GM19043 (cell line): ENCODE data around the gene RPS6KB1.
"Not testable (repeated sequence)": the region's sequence is repeated elsewhere in the genome, so short reads cannot be mapped to it uniquely, and the experiment has no call there.

Source experiments
- ATAC-seq: cut with Tn5 transposase; IDR thresholded peaks from one replicate; pipeline ENCODE4 v1.9.1; 2021; ENCODE audit warnings: low read depth; ENCODE audit not compliant: unreplicated experiment

The RPS6KB1 gene

DNA sequence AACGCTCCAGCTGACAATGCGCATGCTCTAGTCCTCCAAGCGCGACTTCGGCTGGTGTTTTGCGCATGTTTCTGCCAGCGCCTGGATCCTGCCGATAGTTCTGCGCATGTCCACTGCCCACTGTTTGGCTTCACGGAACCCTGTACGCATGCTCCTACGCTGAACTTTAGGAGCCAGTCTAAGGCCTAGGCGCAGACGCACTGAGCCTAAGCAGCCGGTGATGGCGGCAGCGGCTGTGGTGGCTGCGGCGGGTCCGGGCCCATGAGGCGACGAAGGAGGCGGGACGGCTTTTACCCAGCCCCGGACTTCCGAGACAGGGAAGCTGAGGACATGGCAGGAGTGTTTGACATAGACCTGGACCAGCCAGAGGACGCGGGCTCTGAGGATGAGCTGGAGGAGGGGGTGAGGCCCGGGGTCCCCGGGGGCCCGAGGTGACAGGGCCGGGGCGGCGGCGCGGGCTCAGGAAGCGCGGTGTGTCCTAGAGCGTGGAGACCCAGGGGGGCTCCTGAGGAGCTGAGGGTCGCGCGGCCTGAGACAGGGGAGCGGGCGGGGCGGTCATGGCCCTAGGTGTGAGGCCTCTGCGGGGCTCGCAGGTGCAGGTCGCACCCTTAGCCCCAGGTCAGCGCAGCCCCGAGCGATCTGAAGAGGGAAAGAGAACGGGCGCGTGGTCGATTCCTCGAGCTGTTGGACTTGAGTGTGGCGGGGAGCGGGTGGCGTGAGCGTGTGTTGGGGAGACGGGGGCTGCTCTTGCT is at the start of gene RPS6KB1, which contains the start of gene TUBD1:
Gene RPS6KB1 (plus strand): TSS at position 198 of the 752 bp plus-strand sequence. CDS start 64 bp downstream, at position 262.
Gene TUBD1 (minus strand): TSS at position 20 of the 752 bp plus-strand sequence. CDS start 1,941 bp downstream, outside the sequence.
- peak; percentile 94 for ATAC-seq

- ATAC-seq, result no peak
Observed at GRCh38 chr17:59844884-59845594, 47.9 kb upstream of the RPS6KB1 start.

DNA sequence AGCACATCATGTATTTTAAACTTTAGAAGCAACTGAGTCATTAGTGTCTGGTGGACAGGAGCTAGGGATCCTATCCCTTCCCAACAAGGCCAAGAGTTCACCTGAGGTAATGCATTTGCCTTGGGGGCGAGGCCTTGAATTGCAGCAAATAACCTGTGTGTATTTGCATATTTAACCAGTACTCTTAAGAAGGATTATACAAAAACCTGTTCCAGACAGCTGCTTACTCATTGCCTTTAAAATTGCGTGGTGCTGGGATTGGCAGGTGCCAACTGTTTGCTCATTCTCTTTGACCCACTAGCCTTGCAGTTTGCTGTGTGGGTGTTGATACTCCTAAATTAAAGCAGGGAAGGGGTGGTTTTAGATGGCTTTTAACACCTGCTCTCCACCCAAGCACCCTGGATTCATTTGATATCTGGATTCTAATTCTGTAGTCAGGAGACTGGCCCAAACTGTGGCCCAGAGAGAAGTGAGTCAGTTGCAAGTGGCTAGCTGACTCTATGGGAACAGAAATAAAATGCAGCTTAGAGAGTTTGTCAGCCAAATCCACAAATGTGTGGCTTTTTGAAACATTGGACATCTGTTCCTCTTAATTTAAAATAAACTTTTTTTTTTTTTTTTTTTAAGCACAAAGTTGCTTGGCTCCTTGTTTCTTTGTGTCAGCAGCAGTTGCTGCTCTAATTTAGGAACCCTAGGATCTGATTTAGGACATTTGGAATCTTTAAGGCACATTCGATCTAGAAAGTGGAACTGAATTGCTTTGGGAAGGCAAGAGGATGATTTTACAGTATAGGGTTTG is 47.1 kb upstream of the RPS6KB1 start:
- ATAC-seq, result no peak

GRCh38 chr17:59846394-59847165 is 46.3 kb upstream of the RPS6KB1 start:
- ATAC-seq, result peak; percentile 36

- no peak for ATAC-seq
Observed at GRCh38 chr17:59848385-59848668, 44.6 kb upstream of the RPS6KB1 start.

DNA sequence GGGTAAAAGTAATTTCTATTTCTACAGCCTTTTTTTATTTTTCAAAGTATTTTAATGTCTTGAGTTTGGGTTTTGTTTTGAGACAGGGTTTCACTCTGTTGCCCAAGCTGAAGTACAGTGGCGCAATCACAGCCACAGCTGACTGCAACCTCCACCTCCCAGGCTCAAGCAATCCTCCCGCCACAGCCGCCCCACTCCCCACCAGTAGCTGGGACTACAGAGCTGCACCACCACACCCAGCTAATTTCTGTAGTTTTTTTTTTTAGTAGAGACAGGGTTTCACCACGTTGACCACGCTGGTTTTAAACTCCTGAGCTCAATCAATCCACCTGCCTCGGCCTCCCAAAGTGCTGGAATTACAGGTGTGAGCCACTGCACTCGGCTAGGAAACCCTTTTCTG is 44.1 kb upstream of the RPS6KB1 start:
- no peak for ATAC-seq

DNA sequence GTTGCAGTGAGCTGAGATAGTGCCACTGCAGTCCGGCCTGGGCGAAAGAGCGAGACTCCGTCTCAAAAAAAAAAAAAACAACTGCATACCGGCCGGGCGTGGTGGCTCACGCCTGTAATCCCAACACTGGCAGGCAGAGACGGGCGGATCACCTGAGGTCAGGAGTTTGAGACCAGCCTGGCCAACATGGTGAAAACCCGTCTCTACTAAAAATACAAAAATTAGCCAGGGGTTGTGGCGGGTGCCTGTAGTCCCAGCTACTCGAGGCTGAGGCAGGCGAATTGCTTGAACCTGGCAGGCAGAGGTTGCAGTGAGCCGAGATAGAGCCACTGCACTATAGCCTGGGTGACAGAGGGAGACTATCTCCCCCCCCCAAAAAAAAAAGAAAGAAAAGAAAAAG is 42.6 kb upstream of the RPS6KB1 start:
- not testable (repeated sequence) for ATAC-seq

DNA sequence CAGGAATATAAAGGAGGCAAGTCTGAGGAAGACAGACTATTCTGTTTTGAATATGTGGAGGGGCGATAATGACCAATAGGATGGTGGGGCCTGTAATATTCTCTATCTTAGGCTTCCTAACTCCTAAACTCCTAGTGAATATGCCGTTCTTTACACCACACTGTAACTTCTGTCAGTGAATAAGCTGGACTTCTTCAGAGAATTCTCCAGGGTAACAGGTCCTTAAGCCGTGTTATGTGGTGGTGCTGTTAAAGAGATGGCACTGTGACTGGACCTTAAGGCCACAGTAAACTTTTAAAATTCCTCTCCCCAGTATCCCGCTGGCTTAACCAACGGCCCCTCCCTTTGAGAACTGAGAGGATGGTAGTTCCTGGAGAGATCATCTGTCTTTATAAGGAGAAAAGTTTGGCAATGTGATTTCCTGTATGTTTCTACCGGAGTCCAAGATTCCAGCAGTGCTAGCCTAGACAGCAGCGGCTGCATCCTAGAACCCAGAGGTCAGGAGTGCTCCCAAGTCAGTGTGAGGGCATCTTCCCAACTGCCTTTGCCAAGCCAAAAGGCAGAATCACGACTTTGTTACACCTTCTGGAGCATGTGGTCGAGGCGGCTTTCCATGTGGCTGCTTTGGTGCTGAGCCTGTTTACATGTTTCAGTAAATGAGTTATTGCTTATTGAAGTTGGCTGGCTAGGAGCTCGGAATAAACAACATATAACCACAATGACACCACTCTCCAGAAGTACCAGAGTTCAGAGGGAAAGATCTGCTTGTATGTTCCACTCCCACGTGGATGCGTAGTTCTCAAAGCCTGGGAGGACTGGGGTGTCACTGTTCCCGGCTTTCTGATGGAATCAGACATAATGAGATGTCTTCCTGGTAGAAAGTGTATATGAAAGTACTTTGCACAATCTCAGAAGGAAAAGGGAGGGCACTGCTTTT is 41.2 kb upstream of the RPS6KB1 start:
- no peak for ATAC-seq

GRCh38 chr17:59852847-59853167 is 40.1 kb upstream of the RPS6KB1 start:
- not testable (repeated sequence) for ATAC-seq

DNA sequence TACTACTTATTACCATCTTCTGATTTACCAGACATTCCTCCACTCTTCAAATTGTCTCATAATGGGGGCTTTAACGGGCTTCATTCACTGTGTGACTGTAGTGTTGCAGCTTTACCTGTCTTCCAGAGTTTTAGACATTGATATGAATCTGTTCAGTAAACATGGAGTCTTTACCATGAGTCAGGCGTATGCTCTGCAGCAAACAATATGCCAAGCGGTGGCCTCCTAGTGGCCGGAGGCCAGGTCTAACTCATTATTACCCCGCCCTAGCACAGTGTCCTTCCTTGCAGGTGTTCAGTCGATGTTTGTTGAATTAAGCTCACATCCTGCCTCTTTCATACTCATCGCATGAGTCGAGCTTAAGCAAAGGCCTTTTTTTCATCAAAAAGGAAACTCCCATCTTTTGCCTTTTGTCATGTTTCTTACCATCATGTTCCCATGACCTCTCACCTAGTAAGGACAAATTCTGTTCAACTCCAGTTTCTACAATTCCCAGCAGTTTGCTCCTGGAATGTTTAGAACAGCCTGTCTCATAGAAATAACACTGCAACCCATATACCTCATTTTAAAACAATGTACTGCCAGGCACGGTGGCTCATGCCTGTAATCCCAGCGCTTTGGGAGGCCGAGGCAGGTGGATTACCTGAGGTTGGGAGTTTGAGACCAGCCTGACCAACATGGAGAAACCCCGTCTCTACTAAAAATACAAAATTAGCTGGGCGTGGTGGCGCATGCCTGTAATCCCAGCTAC is 39.6 kb upstream of the RPS6KB1 start:
- peak; percentile 50 for ATAC-seq

DNA sequence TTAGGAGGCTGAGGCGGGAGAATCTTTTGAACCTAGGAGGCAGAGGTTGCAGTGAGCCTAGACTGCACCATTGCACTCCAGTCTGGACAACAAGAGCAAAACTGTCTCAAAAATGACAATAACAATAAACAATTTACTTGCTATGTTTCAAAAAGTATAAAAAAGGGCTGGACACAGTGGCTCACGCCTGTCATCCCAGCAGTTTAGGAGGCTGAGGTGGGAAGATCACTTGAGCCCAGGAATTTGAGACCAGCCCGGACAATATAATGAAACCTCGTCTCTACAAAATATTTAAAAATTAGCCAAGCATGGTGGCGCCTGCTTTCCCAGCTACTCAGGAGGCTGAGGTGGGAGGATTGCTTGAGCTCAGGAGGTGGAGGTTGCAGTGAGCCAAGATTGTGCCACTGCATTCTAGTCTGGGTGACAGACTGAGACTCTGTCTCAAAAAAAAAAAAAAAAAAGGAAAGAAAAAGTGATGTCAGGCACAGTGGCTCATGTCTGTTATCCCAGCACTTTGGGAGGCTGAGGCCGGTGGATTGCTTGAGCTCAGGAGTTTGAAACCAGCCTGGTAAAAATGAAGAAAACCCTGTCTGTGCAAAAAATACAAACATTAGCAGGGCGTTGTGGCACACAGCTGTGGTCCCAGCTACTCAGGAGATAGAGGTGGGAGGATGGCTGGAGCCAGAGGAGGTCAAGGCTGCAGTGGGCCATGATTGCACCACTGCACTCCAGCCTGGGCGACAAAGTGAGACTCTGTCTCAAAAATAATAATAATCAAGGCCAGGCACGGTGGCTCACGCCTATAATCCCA is 38.8 kb upstream of the RPS6KB1 start:
- ATAC-seq, result not testable (repeated sequence)

- ATAC-seq, result no peak
Observed at GRCh38 chr17:59856859-59857794, 35.8 kb upstream of the RPS6KB1 start.

- ATAC-seq, result no peak
Observed at GRCh38 chr17:59858167-59858816, 34.6 kb upstream of the RPS6KB1 start.

GRCh38 chr17:59858932-59859331 is 34.0 kb upstream of the RPS6KB1 start:
- no peak for ATAC-seq

DNA sequence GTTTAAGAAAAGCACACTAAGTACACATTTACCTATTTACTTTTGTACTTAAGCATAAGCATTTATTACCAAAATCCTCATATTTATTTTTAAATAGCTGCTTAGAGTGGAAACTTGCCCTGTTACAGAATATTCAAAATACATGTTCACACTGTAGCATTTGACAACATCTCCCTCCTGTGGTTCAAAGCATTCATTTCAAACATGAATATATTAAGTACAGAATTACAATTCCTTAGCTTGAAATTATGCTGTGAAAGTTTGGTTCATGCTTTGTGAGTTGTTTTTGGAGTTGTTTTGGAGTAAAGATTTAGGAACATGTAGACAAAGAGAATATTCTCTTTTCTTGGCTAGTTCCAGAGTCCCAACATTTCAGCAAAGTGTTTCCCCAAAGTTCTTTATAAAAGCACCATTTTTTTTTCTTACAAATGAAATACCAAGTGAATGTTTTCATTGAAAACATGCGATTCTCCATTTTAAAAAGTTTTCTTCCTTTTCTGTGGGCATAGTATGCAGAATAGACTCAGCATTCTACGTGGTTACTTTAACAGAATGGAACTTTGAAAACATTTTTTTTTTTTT is 33.4 kb upstream of the RPS6KB1 start:
- ATAC-seq, result no peak

DNA sequence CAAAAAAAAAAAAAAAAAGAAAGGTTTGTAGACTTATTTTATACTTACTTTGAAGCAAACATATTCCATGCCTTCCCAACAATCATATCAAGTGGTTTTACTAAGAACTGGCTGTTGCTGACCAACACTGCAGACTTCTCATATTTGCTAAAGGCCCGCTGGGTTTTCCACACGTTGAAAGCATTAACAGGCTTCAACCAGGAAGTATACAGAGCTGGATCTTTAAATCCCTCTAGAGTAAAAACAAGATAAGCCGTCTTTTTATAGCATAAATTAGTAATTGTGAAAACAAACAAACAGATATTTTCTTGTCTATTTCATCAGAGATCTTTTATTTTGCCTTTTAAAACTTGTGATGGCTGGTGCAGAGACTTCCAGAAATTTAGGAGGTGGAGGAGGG is 29.3 kb upstream of the RPS6KB1 start:
- no peak for ATAC-seq
